Natural killer cell (primary cell): ENCODE results near the gene CTNNA2. TPM values are rescaled to one million over a fixed set of nuclear protein-coding genes. Genes with fewer than 3 reads are reported as not detected.

ENCODE experiments used
- ATAC-seq, 3 donors: fragments of 150-1000 bp in 2 of 3; fragments of 200-7000 bp in 1 of 3; cut with Tn5 transposase; 1 replicate in 1 of 3; 2 replicates in 2 of 3; pipeline ENCODE4 v1.10.0; 2021; ENCODE audit warnings: mild to moderate bottlenecking in 2 of 3, moderate library complexity in 2 of 3
- DNase-seq, 2 donors: peaks; one replicate each; pipeline versions ENCODE4 v3.0.0 to v3.0.0-alpha.2; 2013 to 2021; ENCODE audit warnings: mixed read lengths in 1 of 2
- H3K27ac ChIP-seq: one replicate; pipeline ENCODE4 v1.5.1; 2013; ENCODE audit warnings: mild to moderate bottlenecking, low read length
- H3K27me3 ChIP-seq: one replicate; pipeline ENCODE4 v1.6.1; 2013; ENCODE audit warnings: low read length; ENCODE audit not compliant: control insufficient read depth, insufficient read depth
- H3K36me3 ChIP-seq: one replicate; pipeline ENCODE4 v1.6.1; 2013; ENCODE audit warnings: low read length; ENCODE audit not compliant: control insufficient read depth, insufficient read depth
- H3K4me1 ChIP-seq: one replicate; pipeline ENCODE4 v1.6.1; 2013; ENCODE audit warnings: low read length; ENCODE audit not compliant: control insufficient read depth, insufficient read depth
- H3K4me3 ChIP-seq: one replicate; pipeline ENCODE4 v1.5.1; 2013; ENCODE audit warnings: low read length
- H3K9me3 ChIP-seq: one replicate; pipeline ENCODE4 v1.6.1; 2013; ENCODE audit warnings: low read length; ENCODE audit not compliant: control insufficient read depth, insufficient read depth
- H3K27ac Mint-ChIP-seq, 2 donors: one replicate each; pipeline ENCODE4 v1.8.0; 2022; ENCODE audit warnings: mild to moderate bottlenecking in 2 of 2, mixed read lengths in 2 of 2, moderate library complexity in 1 of 2
- H3K27me3 Mint-ChIP-seq, 2 donors: one replicate each; pipeline ENCODE4 v1.8.0; 2022; ENCODE audit warnings: low read depth in 2 of 2, mixed read lengths in 2 of 2
- H3K36me3 Mint-ChIP-seq: one replicate; pipeline ENCODE4 v1.8.0; 2022; ENCODE audit warnings: mixed read lengths
- H3K4me1 Mint-ChIP-seq, 2 donors: one replicate each; pipeline ENCODE4 v1.8.0; 2022; ENCODE audit warnings: mixed read lengths in 2 of 2
- H3K4me3 Mint-ChIP-seq: one replicate; pipeline ENCODE4 v1.8.0; 2022; ENCODE audit warnings: mild to moderate bottlenecking, moderate library complexity, mixed read lengths
- H3K9me3 Mint-ChIP-seq, 2 donors: one replicate each; pipeline ENCODE4 v1.8.0; 2022; ENCODE audit warnings: mixed read lengths in 2 of 2
- CTCF ChIP-seq: fragments of 200-600 bp; IDR thresholded peaks from one replicate; pipeline ENCODE4 v1.8.0; 2022; ENCODE audit warnings: antibody characterized with exemption
- WGBS: methylation state at CpG from one replicate; pipeline ENCODE4 v1.1.7; 2013; ENCODE audit warnings: missing lambda C conversion rate; ENCODE audit not compliant: insufficient coverage; 5-methylcytosine and 5-hydroxymethylcytosine counted together
- intact Hi-C: fragments of 100-400 bp; cut with micrococcal nuclease; formaldehyde crosslinking; loops from one replicate; pipeline ENCODE4 v1.14.2; 2022
- total RNA-seq, 4 donors: library from RNA; stranded (reverse); fragments of 120-200 nt in 1 of 4; gene quantifications; one replicate each; pipeline versions ENCODE4 v1.2.3 to v1.2.4, GENCODE V29; 2013 to 2022

CTNNA2 gene
- total RNA-seq, 3 donors from 2014 or later (not counting 1 experiment from before 2014, with no cell fraction given): not detected

DNA sequence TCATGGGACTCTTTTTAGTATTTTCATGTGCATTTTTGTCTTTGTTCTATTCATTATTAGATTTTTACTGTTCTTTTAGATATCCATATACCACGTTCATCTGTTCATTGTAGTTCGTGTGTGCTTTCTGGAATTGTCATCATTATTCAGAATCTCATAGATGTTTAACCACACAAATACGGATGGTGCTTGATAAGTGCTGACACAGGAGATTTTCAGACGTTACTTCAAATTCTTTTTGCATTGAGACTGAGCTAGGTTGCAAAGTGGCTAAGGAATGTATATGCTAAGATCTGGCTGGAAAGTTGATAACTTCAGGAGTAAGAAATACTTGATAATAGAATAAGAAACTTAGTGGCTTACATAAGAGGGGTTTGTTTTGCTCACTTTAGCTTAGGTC lies 153.6 kb downstream of the CTNNA2 start:
- H3K27ac ChIP-seq: no peak overlapping the region
- Mint-ChIP-seq H3K36me3 (no peaks in the 10 kb centered on the region), H3K4me1 (no peaks in the 10 kb centered on the region), H3K27ac (no peak overlapping the region), H3K9me3 (peaks cover 13 to 18% of the 10 kb centered on the region in 2 donors), H3K4me3 (no peak overlapping the region), H3K27me3 (no peaks in the 10 kb centered on the region)
- ATAC-seq: no peak
- no peaks in the 10 kb centered on the region for H3K36me3 ChIP-seq
- WGBS: 67% methylated on average over 4 of the region's 4 CpGs
- H3K4me3 ChIP-seq: no peak overlapping the region
- intact Hi-C loops: no loop called here
- H3K9me3 ChIP-seq: peaks cover 3% of the 10 kb centered on the region
- DNase-seq: no peak
- no peaks in the 10 kb centered on the region for H3K4me1 ChIP-seq
- TF ChIP-seq CTCF: no peak
- no peaks in the 10 kb centered on the region for H3K27me3 ChIP-seq

DNA sequence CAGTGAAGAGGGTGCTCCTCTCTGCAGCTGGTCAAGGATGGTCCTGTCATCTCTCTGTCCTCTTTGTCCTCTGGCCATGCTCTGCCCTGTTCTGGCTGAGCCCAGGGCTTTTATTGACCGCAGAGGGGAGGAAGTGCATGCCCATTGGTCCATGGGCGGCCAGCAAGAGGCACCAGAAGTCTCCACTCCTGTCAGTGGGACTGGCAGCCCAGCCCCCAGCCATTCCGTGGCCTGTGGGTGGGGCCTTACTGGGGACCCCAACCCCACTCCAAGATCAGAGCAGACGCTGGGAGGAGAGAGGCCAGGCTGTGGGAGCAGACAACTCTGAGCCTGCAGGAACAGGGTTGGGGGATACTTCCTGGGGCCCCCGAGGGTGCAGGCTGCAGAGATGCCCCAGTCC lies 156.9 kb downstream of the CTNNA2 start:
- intact Hi-C loops: no loop called here
- 79% methylated on average over 5 of the region's 5 CpGs for WGBS
- Mint-ChIP-seq H3K4me1 (no peaks in the 10 kb centered on the region), H3K27me3 (no peaks in the 10 kb centered on the region), H3K27ac (no peak overlapping the region), H3K4me3 (no peak overlapping the region), H3K9me3 (peaks cover 7 to 8% of the 10 kb centered on the region in 2 donors), H3K36me3 (no peaks in the 10 kb centered on the region)
- Histone ChIP-seq H3K36me3 (no peaks in the 10 kb centered on the region), H3K27ac (no peak overlapping the region), H3K27me3 (no peaks in the 10 kb centered on the region), H3K4me1 (no peaks in the 10 kb centered on the region), H3K9me3 (peaks cover 3% of the 10 kb centered on the region), H3K4me3 (no peak overlapping the region)
- no peak for DNase-seq
- no peak for ATAC-seq
- TF ChIP-seq CTCF: no peak

DNA sequence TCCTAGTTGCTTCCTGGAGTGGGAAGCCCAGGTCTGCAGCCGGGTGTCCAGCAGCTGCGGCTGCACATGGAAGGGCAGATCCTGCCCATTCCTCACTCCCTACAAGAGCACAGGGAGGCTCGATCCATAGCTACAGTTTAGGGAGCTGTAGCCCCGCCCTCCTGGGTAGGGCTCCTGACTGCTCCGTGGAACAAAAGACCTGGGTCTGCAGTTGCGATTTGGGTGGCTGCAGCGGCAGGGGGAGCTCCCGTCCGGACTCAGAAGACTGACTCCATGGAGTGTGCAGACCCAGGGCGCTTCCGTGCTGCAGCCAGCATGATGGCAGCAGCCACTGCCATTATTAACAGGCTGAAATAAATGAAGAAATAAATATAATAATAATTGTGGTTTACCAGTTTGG lies 157.3 kb downstream of the CTNNA2 start:
- no peak for TF ChIP-seq CTCF
- intact Hi-C loops: no loop called here
- no peaks in the 10 kb centered on the region for H3K36me3 Mint-ChIP-seq
- H3K36me3 ChIP-seq: no peaks in the 10 kb centered on the region
- peaks cover 3% of the 10 kb centered on the region for H3K9me3 ChIP-seq
- H3K4me3 ChIP-seq: no peak overlapping the region
- no peak overlapping the region for H3K27ac Mint-ChIP-seq
- H3K27me3 Mint-ChIP-seq: no peaks in the 10 kb centered on the region
- ATAC-seq (no peak), DNase-seq (no peak)
- peaks cover 3 to 8% of the 10 kb centered on the region in 2 donors for H3K9me3 Mint-ChIP-seq
- H3K27me3 ChIP-seq: no peaks in the 10 kb centered on the region
- H3K4me3 Mint-ChIP-seq: no peak overlapping the region
- WGBS: 84% methylated on average over 11 of the region's 11 CpGs
- H3K4me1 ChIP-seq: no peaks in the 10 kb centered on the region
- no peaks in the 10 kb centered on the region for H3K4me1 Mint-ChIP-seq
- H3K27ac ChIP-seq: no peak overlapping the region

DNA sequence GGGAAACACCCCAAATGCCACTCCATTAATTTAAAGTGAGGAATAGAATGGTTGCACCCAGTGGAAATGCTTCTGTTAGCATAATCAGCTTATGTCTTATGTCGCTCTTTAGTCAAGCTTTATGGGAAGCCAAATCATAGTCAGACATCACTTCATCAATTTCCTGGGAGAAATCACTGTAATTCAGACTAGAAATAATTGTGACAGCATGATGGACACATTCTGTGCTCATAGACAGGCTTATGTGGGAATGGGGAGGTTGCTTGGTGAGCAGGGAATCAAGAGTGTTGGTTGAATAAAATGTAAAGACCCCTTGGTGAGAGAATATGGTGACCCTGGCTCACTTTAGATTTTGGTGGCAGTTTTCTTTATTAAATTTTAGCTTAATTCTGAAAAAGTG lies 174.0 kb downstream of the CTNNA2 start:
- Mint-ChIP-seq H3K27me3 (no peaks in the 10 kb centered on the region), H3K27ac (no peak overlapping the region), H3K4me3 (no peak overlapping the region), H3K36me3 (no peaks in the 10 kb centered on the region), H3K4me1 (no peaks in the 10 kb centered on the region), H3K9me3 (peaks cover 7 to 23% of the 10 kb centered on the region in 2 donors)
- ATAC-seq (no peak), DNase-seq (no peak)
- no peaks in the 10 kb centered on the region for H3K9me3 ChIP-seq
- no peaks in the 10 kb centered on the region for H3K36me3 ChIP-seq
- intact Hi-C loops: no loop called here
- TF ChIP-seq CTCF: no peak
- no peak overlapping the region for H3K4me3 ChIP-seq
- H3K27me3 ChIP-seq: no peaks in the 10 kb centered on the region
- no peaks in the 10 kb centered on the region for H3K4me1 ChIP-seq
- 100% methylated on average over 1 of the region's 1 CpG for WGBS
- no peak overlapping the region for H3K27ac ChIP-seq
